Measurements from ENCODE around the gene LAMA1. TPM values are rescaled to one million over a fixed set of nuclear protein-coding genes. Genes with fewer than 3 reads are reported as not detected.

Gene LAMA1
- total and polyA plus RNA-seq, 10 of the 15 experiments (the other 5 are each of a cell fraction or from before 2014, with no cell fraction given): under 0.01 to 1.9 (median 0.06) TPM; not detected in 6

- no peaks in the 10 kb centered on the region for H3K36me3 ChIP-seq (ENCODE audit: control insufficient read depth in 2 of 2, insufficient read depth in 2 of 2, low read length in 1 of 2)
- DNase-seq (ENCODE audit: low read depth, low spot score): no peak
- in situ Hi-C loops (cut with MboI) (no loop called here), intact Hi-C loops (cut with micrococcal nuclease; ENCODE audit: unreplicated experiment) (no loop called here)
- ChIA-PET CTCF (no interaction called here), RAD21 (ENCODE audit: unreplicated experiment) (no interaction called here), POLR2A (no interaction called here), SMC1A (ENCODE audit: uncharacterized antibody, unreplicated experiment) (no interaction called here)
- H3K27ac ChIP-seq (ENCODE audit: control insufficient read depth, insufficient read depth): no peak overlapping the region
- H3K9ac ChIP-seq (ENCODE audit: control insufficient read depth, insufficient read depth, low read length): no peak overlapping the region
- H4K20me1 ChIP-seq (ENCODE audit: control insufficient read depth, insufficient read depth): no peaks in the 10 kb centered on the region
- no peak overlapping the region for H3K4me2 ChIP-seq (ENCODE audit: control insufficient read depth, insufficient read depth)
- no peak overlapping the region for H2AFZ ChIP-seq (ENCODE audit: control insufficient read depth, low read depth, low read length)
- no TSS peak for BruUV-seq (replicated peaks)
- no peaks in the 10 kb centered on the region for H3K9me3 ChIP-seq (replicated peaks; ENCODE audit: control insufficient read depth, insufficient read depth, low read length)
- no peak for ATAC-seq
- H3K4me1 ChIP-seq (ENCODE audit: control insufficient read depth, insufficient read depth, low read length): no peaks in the 10 kb centered on the region
- FAIRE-seq: no peak
- no peak overlapping the region for H3K4me3 ChIP-seq
- no peaks in the 10 kb centered on the region for H3K27me3 ChIP-seq (replicated peaks in 1 of 2; ENCODE audit: control insufficient read depth in 2 of 2, insufficient read depth in 2 of 2, low read length in 1 of 2)
- WGBS (ENCODE audit: insufficient coverage, insufficient replicate concordance, low lambda C conversion rate, missing lambda C conversion rate): 36% methylated on average over 3 of the region's 3 CpGs
- no peaks in the 10 kb centered on the region for H3K79me2 ChIP-seq (ENCODE audit: control insufficient read depth, insufficient read depth, low read length)
- TF ChIP-seq ZBTB33 (IDR thresholded peaks at IDR 0.05) (no peak), ZBTB40 (IDR thresholded peaks at IDR 0.05; ENCODE audit: borderline replicate concordance) (no peak), SMAD5 (IDR thresholded peaks at IDR 0.05; ENCODE audit: low read depth) (no peak), ZBTB4 (CRISPR knock-in tag; IDR thresholded peaks at IDR 0.05) (no peak), JUND (IDR thresholded peaks at IDR 0.05; ENCODE audit: low read depth, low read length) (no peak), BHLHE40 (IDR thresholded peaks at IDR 0.05; ENCODE audit: borderline replicate concordance in 1 of 2, low read depth in 2 of 2, low read length in 1 of 2) (no peak), STAT1 (conservative IDR thresholded peaks at IDR 0.05) (no peak), RELB (IDR thresholded peaks at IDR 0.05; ENCODE audit: low read depth) (no peak), TARDBP (IDR thresholded peaks at IDR 0.05; ENCODE audit: borderline replicate concordance) (no peak), SUZ12 (IDR thresholded peaks at IDR 0.05; ENCODE audit: unreplicated experiment) (no peak), SREBF2 (IDR thresholded peaks at IDR 0.05; ENCODE audit: low read length) (no peak), TAF1 (IDR thresholded peaks at IDR 0.05; ENCODE audit: borderline replicate concordance, low read depth, low read length) (no peak), ZBED1 (IDR thresholded peaks at IDR 0.05; ENCODE audit: borderline replicate concordance) (no peak), SREBF1 (IDR thresholded peaks at IDR 0.05; ENCODE audit: low read length) (no peak), MTA3 (IDR thresholded peaks at IDR 0.05; ENCODE audit: borderline replicate concordance, low read length) (no peak)
Measured at GRCh38 chr18:7157760-7158159, 40.2 kb upstream of the LAMA1 start.

Data from GM12878 (cell line).